ENCODE results near the gene OTP.

Gene OTP

DNA sequence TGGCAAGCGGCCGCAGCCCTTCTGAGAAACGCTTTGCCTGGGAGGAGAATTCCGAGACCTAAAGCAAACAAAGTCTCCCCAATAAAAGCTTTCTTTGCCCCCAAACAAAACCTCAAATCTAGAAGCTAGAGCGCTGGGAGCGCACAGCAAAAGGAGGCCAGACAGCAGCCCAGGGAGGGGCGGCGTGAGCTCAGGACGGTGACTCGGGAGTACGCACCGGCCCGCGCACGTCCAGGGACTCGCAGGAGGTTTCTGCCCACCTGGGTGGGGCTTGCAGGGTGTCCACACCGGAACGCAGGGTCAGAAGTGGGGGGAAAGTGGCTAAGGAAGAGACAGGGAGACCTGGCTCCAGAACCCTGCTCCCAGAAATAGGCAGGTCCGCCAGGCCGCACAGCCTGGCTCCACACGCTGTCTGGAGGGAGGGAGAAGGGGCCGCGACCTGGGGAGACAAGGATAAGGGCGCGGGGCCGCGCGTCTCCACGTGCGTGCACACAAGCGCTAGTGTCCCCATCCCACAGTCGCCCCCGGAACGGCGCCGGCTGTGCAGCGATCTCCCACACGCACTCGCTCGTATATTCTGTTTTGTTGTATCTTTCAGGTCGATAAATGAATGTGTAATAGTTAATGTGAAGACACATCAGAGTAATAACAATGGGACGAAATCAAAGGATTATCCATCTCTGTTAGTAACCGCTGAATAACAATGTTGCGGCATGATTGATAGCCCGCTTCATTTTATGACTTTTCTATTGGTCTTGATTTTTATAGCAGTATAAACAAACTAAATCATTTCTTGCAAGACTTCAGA, 2.3 kb upstream of the OTP start:
- DNase-seq (ENCODE audit: low spot score): no peak

DNA sequence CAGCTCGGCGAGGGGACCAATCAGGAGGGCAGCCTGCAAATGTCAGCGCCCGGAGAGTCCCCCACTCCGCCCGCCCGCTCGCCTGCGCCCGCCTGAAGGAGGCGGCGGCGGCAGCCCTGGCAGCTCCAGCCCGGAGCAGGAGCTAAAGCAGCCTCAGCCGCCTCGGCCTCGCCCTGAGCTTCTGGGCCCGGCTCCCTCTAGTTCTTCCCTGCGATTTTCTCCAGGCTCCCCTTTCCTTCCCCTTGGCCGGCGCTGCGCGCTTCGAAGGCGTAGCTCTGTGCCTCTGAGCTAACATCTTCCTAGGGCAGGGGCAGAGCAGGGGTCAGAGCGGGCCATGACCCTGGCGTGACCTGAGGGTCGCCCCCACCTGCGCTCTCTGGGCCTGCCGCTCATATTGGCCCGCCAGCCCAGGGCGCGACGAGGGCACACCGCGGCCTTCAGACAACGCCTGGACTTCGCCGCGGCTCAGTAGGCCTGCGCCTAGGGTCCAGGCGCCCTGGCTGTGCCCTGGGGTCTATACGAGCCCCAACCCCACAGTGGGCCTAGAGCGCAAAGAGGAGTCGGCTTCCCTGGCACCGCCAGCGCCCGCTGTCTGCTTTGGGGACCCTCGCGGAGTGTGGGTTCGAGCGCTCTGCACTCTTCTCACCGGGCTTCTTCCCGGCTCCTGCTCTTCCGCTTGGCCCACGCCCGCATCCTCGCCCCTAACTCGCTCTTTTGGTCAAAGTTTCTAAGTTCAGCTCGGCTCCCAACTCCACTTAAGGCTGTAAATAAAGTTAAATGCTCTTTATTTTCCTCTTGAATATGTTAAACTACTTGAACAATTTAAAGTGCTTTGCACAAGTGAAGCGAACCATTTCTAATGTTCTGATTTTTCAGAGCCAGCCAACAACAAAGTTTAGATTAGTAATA, 504 bp upstream of the OTP start:
- no peak for DNase-seq (ENCODE audit: low spot score)

DNA sequence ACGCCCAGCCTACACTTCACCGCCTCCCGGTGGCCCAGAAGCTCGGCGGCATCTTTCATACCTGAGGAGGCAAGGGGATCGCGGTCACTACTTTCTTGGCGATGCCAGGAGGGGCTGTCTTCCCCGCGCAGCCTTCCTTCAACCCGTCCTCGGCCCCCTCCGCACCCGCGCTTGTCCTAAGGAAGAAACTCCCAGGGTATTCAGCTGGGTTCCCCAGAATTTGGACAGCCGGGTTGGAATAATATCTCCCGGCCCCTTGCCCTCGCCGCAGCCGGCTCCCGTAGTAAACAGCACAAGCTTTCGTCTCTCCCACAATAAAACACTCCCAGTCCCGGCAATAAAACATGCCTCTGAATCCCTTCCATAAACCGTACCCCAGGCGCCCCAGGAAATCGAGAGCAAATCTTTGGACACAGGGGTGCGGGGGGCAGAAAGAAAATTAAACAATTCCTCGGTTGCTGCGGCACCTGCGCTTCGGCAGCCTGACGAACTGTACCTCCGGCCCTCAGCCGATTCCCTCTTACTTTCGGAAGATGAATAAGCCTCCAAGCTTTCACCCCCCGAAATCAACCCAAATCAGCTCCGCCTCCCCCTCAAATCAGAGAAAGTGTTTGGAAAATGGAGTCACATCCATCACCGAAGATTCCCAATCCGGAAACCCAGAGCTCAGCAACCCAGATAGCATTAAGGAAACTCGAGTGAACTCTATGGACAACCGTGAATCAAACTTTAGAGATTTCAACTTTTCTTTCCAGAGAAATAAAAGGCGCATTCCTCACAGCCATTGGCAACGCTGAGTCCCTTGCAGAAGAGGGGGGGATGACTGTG, 1.1 kb downstream of the OTP start:
- DNase-seq (ENCODE audit: low spot score): no peak

DNA sequence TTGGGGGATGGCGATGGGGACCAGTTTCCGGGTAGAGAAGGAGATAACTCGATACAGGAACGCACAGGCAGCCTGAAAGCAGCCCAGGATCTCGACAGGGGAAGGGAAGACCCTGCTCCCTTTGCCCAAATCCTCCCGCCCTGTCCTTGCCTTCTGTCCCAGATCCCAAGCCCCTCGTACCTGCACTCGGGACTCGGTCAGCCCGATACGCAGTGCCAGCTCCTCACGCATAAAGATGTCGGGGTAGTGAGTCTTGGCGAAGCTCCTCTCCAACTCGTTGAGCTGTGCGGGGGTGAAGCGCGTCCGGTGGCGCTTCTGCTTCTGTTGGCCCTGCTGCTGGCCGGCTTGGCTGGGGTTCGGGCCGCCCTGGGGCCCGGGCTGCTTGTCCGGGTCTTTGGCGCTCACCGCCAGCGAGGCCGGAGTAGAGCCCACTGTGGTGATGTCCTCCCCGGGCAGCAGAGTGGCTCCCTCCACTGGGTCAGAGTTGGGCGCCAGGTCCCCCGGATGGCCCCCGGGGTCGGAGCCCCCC, 1.8 kb downstream of the OTP start:
- no peak for DNase-seq (ENCODE audit: low spot score)

DNA sequence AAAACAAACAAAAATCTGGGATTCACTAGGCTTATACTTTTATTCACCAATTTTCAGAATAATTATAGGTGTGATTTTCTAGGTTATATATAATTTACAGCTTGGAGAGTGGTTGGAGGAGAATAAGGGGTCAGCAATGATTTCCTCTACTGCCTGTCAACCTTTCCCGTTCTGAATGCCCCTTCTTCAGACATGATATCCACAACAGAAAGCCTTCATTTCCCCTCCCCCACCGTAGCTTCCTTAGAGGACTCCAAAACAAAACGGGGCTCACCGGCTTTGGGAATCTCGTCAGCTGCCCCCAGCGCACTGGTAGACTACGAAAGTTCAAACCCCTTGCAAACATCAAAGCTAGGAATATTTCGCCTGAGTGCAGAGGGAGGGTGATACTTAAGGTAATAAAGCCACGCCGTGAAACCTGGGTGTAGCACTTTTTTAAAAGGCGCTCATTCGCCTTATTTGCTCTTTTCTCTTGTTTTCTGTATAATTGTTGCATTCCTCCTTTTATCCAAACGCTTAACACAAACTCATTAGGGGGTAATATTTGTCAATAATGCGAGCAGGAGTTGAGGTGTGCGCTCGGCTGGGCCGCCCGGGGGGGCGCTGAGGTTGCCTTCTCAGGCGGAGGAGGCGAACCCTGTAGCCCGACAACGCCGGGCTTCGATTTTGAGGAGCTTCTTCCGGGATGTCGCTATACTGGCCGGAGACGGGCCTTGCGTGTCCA, 2.4 kb downstream of the OTP start:
- DNase-seq (ENCODE audit: low spot score): no peak

DNA sequence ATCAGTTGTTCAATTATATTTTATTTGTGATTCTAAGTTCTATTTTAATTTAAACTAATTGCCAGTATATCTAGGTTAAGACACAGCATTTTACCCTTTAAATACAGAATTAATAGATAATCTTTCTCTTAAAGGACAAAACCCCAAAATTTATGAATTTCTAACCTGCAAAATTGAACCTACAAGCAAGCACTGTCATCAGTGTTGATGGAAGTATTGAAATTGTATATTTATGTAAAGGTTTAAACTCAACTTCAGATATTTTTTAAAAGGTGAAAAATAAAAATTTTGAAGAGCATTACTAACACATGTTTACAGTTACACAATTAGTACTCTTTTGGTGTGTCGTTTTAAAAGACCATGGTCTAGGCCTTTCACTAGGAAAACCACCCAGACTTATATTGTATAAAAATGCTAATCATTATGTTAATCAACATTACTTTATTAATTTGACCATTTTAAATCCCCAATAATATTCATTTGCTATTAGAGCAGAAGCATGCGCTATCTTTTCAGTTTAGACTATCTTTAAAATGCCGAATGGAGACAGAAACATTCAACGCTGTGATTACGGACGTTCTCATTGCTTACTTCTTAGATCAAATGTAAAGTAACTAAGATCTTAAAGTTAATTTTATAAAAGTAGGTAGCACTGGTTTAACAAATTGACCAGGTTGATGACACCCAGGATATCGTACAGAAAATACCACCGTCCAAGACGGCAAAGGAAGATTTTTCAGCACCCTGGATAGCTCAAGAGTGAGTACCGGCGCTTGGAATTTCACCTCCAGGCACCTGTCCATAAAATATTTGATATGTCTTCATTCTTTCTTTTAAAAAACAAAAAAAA, 3.2 kb downstream of the OTP start:
- no peak for DNase-seq (ENCODE audit: low spot score)

DNA sequence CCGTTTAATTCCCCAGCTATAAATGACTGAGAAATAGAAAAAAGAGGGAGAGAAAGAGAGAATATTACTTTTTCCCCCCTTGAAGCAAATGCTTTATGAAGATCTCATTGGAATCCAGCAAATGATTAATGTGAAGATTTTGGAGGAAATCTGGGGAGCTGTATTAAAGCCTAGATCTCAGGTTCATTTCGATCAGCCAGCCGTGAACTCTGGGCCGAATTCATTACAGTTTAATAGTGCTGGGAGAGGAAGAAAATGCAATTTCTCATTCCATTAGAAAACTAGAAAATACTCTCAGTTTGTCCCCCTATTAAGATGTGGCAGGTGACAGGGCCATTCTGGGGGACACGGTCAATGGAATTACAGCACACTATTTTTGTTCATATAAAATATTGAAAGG, 4.8 kb downstream of the OTP start:
- DNase-seq (ENCODE audit: low spot score): no peak

DNA sequence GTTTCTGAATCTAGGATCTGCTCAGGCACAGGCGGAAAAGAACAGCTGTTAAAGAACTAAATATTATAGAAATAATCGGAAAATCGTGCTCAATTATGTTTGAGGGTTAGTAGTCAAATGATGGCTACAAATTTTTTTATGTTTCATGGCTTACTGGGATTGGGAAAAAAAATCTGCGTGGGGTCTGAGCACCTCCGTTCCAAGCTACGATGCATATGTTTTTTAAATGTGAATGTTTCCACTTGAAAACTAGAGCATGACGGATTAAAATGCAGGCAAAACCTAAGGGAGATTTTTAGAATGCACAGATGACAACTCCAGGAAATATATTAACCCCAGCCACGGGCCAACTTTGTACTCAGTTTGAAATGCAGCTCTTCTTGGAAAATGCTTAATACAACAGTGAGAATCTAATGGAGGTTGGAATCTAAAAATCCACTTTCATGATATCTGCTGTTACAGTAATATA, 5.3 kb downstream of the OTP start:
- DNase-seq (ENCODE audit: low spot score): no peak

DNA sequence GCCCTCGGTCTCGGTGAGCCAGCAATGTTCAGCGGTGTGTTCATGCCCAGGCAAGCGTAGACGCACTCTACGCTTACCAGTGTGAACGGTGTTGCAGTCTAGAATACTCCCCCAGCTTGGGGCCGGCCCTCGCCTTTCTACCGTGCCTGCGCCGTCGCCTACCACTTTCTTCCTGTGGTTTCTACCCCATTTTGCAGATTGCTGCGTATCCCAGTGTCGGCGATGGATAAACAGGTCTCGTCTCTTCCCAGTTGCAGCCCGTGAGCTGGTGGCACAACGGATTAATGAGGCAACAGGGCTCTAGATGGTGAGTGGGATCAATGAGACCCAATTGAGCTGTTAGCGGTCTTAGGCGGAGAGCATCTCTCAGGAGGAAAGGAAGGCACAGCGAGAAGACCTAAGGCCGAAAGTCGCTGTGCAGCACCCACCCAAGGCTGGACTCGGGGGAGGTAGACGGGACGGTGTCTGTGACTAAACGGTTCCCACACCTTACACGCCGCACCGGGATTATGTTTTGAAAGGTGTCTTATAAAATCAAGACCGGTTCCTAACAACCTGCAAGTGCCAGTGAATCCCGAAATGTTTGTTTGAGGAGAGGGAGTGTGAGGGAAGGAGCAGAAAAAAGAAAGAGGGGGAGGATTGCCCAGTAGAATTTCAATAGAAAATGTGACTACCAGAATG, 5.8 kb downstream of the OTP start:
- DNase-seq (ENCODE audit: low spot score): no peak

DNA sequence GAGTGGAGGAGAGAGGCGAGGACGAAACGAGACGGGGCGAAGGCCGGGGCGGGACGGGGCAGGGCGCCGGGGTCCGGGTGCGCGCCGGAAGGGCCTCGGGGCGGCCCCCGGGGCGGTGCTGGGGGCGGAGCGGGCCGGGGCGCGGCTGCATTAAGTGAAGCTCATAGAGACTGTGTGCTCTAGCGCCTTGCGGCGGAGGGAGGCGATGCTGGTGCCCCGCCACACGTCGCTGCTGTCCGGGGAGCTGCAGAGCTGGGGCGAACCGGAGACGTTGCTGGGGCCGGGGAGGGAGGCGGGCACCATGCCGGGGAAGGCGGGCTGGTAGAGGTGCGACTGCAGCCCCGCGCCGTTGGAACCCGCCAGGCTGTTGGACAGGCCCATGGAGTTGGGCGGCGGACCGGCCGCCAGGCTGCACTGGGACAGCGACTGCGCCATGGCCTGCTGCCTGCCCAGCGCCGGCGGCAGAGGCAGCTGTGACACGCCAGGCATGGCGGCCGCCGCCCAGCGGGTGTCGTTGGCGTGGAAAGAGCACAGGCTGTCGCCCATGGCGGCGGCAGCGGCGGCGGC, 8.3 kb downstream of the OTP start:
- DNase-seq (ENCODE audit: low spot score): no peak

DNA sequence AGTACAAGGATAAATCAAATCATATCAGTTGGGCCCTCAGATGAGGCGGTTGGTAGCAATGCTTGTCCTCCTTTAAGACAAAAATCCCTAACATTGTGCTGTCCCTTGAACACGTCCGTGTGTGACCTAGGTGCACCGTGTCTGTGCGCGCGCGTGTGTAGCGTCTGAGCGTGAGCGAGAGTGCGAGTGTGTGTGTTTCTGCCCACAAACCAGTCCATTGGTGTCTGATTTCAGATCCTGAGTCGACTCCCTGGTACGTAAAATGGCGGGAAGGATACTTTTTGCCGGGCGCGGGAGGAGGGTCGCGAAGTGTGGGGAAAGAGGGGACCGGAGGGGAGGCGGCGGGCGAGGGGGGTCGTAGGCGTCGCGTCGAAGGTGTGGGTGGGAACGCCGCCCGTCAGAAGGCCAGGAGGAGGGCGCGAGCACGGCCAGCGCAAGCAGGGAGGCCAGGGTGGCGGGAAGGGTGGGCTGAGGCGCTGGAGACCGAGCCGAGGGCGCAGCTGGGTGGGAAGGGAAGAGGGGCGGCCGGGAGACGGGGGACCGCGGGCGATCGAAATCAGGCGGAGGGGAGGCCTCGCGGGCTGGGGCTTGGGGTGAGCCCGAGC, 8.9 kb downstream of the OTP start:
- no peak for DNase-seq (ENCODE audit: low spot score)

DNA sequence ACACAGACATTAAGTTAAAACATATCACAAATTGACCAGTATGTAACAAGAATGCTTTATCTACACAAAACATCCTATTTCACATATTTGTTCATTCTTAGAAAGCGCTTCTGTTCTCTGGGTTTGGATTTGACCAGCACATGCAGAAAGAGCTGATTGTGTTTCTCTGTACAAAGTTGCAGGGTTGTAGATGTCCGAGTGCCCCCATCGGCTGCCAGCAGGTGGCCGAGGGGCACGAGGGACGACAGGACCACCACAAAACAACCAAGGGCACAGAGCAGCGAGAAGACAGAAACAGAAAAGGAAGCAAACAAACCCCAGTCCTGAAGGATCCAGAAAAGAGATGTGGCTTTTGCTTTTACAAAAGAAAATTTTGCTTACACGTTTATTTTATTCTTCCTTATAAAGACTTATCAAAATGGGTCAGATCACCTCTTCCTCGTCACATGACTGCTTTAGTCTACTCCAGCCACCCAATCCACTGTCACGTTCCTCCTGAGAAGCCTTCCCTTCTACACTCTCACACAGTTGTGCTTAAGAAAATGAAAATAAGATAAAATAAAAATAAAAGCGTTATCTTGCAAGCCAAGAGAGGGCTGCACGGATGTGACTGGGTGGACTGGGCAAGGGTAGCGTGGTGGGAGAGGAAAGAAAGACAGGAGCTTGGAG, 9.5 kb downstream of the OTP start:
- DNase-seq (ENCODE audit: low spot score): no peak

DNA sequence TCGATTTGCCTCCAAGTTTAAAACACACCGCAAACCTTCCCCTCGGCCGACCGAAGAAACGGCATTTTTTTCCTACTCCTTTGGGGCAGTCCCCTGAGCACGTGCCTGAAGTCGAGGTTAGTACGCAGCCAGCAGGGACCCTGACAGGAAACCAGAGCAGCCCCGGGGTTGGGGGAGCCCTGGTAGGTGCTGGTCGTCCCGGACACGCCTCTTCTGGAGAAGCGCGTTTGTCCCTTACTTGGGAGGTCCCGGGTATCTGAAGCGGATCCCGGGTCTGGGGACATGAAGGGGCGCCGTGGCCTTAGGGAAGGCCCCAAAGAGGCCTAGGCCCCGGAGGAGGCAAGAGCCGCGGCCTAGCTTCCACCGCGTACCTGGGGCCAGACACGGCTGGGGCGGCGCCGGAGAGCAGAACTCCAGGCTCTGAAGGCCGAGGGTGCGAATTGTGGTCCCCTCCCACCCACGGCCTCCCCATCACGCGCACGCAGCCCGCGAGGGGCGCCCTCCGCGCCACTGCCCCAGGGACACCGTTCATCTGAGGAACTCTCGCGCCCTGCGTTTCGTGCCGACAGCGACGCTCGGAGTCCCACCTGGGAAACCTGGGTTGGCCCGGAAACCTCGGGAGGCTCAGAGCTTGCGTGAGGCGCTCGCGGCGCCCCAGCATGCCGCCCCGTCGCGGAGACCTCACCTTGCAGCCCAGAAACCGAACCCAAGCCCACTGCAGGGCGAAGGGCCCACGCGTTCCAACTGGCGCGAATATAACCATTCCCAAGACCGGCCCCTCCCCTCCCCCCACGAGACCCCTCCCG, 10.4 kb downstream of the OTP start:
- DNase-seq (ENCODE audit: low spot score): no peak

DNA sequence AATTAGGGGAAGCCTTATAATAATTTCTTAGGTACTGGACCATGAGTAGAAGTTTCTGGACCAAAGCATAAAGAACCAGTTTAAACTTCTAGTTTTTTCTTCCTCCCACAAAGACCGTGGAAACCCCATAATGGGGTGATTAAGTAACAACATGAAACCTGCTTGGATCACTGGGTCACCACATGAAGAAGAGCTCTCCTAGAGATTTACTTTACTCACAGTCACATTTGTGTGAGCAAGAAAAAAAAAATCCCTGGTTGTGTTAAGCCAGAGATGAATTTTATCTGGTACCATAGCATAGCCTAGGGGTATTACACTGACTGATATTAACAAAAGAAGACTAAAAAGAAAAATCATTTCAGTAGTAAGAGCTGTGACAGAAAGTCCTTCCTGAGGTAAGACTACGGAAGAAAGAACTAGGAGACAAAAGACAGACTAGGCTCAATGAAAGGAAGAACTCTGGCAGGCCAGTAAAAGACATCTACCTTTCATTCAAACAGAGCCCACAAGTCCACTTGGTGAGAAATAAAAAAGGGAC, 15.2 kb downstream of the OTP start:
- no peak for DNase-seq (ENCODE audit: low spot score)

DNA sequence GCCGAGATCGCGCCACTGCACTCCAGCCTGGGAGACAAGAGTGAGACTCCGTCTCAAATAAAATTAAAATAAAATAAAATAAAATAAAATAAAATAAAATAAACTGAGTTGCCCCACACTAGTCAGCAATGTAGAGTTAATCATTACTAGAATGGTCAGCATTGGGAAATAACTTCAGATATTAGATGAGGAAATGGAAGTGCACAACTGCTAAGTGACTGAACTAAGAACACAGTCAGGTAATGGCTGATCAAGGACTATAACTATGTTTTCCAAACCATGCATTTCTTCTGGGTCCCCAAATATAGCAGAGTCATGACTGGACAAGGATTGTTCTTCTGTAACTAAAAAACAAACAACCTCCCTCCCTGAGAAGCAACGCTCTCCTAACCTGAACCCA, 17.1 kb downstream of the OTP start:
- no peak for DNase-seq (ENCODE audit: low spot score)

DNA sequence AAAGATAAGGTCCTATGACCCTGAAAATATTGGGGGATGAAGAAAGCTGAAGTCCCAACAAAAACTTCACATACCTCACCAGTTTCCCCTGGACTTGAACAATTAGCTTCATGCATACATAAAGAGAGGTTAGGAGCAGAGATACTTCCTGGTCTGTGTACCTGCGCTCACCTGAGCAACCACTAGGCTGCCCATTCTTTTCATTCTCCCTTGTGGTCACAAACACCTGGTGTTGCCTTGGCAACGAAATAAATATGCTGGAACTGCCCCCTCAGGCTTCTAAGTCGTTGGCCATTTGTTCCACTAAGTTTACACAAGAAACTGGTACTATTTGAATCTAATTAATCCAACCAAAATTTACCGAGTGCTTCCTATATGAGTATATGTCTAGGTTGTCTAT, 18.1 kb downstream of the OTP start:
- no peak for DNase-seq (ENCODE audit: low spot score)

DNA sequence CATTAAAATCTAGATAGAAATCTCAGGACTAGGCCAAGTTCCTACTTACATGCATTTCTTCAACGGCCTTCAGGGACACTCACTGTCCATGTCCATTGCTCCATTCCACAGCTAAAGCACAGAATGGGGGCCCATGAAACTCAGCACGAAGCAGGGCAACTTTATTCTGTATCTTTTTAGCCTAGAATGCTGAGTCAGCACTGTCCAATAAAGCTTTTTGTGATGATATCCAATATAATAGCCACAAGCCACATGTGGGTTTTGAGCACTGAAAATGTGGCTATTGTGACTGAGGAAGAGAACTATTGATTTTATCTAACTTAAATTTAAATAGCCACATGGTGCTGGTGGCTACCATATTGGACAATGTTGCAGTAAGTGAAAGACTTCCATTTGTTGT, 21.6 kb downstream of the OTP start:
- no peak for DNase-seq (ENCODE audit: low spot score)
